HG03025 (cell line): ENCODE data around the gene EFEMP2.
"Not testable (repeated sequence)": the region's sequence is repeated elsewhere in the genome, so short reads cannot be mapped to it uniquely, and the experiment has no call there.

Source experiments
- ATAC-seq: cut with Tn5 transposase; IDR thresholded peaks from one replicate; pipeline ENCODE4 v1.9.1; 2021; ENCODE audit warnings: mild to moderate bottlenecking, moderate library complexity; ENCODE audit not compliant: unreplicated experiment, low FRiP score

Gene EFEMP2

DNA sequence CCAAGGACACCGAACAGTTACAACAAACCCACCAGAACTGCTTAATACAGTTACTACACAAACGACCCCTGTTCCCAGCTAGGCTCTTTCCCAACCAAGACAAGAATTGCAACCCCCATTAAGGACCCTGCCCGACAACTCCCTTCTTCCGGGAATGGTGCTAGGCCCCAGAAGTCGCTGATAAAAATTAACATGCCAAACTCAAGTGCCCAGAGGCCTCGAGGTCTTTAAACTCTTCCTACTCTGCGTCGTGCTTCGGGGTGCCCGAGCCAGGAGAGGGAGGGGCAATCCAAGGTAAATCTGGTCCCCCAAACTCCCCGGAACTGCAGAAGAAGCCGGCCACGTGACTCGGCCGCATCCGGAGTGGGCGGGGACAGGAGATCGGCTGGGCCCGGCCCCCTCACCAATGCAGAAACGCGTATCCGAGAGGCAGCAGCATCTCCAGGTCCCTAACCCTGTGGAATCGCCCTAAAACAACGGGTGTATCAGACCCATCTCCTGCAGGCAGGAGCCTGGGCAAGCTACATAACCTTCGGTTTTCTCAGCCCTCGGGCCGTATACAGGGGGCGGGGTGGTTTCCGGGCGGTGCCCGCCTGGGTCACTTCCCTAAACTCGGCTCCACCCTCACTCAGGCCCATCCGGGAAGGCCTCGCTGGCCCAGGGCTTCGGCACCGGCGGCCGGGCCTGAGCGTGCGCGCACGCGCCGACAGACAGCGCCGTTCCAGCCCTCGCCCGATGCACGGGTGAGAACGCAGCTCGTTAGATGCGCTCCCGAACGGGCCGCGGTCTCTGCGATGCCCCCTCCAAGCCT is 15.7 kb downstream of the EFEMP2 start:
- ATAC-seq, result peak; percentile 30

DNA sequence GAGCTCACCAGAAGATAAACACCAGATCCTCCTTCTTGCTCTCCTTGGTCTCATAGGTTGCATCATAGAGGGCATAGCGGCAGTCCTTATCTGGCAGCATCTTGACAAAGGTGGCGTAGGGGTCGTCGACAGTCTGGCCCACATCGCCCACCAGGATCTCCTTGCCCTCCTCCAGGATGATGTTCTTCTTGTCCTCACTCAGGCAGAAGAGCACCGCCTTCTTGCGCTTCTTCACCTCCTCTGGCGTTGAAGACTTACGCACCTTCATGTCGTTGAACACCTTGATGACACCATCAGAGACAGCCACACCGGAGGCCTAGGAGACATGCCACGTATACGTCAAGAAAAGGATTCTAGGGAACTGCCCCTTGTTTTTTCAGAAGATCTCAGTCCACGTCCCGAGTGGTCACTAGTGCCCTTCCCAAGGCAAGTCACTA is 16.7 kb downstream of the EFEMP2 start:
- ATAC-seq, result no peak

DNA sequence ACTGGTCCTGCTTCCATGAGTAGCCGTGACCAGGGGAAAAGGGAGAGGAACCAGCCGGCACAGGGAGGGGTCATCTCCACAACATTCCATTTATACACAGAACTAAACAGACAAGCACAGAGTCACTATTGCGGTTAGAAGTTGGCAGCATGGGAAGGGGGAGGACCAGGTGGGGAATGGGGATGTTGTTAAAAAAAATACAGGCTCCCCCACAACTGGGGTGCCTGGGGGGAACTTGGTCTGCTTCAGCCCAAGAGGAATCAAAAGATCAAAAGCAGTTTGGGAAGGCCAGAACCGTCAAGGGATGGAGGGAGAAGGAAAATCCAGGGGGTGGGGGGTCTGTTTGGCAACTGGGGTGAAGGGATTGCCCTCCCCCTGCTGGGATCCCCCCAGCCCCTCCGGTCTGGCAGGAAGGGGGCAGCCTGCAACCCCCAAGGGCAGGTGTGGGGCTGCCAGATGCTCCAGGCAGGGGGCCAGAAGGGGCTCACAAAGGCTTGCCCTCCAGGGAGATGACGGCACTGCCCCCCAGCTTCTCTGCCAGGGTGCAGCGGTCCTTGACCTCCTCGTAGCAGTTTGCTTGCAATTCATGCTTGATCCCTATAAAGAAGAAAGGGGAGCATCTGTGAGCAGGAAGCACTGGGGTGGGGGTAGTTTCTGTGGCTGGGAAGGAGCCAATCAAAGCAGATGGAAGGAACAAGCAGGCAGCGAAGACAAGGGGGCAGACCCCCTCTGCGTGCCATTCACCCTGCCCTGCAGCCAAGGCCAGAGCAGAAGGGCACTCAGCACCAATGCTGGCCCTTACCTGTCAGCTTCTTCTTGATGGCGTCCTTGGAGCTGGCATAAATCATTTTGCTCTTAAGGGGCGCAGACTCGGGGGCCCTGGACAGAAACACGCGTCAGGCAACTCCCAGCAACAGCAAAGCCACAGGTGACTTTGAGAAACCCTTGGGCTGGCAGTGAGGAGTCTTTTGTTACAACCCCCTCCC is 17.5 kb downstream of the EFEMP2 start:
- ATAC-seq, result no peak

DNA sequence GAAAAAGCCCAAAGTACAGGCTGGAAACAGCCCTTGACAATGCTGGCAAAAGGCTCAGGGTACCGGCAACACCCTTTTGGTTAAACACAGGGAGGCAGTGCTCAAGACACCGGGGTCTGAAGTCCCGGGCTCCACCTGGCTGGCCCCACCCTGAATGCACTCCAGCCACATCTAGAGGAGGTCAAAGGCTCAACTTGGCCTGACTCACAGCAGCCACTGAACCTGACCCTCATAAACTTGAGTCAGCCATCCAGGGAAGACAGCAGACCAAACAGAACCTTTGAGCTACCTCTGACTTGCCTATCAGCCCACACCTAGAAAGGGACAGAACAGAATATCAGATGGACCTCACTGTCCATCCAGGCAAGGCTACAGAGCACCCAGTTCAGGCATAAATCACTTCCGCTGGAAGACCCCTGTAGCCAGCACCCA is 18.4 kb downstream of the EFEMP2 start:
- no peak for ATAC-seq

DNA sequence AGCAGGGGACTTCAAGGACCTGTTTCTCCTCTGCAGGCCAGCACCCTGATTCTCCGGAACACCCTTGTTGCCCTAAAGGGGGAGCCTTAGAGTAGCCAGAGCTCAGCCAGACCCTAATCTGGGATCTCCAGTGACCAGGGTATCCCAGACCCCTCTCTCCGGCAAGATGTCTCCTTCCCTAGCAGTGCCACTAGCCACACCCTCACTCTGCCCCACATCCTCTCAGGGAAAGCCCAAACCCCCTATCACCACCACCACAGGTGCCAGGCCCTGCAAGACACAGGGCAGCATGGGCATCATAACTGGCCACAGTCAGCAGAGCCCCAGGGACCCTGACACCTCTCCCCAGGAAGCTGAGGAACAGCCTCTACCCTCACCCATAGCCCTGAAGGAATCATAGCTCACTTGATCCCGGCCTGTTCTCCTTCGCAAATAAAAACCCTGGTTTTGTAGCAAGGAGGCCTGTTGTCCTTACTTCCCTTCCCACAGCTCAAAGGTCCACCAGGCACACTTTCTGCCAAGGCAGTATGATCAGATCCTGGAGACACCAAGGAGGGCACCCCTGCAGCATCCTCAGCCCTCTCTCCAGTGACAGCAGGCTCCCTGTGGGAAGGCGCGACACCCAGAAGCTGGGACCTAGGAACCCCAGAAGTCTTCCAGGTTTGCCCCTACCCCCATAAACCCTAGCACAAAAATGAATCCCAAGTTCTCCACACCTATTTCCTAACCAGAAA is 19.2 kb downstream of the EFEMP2 start:
- no peak for ATAC-seq

DNA sequence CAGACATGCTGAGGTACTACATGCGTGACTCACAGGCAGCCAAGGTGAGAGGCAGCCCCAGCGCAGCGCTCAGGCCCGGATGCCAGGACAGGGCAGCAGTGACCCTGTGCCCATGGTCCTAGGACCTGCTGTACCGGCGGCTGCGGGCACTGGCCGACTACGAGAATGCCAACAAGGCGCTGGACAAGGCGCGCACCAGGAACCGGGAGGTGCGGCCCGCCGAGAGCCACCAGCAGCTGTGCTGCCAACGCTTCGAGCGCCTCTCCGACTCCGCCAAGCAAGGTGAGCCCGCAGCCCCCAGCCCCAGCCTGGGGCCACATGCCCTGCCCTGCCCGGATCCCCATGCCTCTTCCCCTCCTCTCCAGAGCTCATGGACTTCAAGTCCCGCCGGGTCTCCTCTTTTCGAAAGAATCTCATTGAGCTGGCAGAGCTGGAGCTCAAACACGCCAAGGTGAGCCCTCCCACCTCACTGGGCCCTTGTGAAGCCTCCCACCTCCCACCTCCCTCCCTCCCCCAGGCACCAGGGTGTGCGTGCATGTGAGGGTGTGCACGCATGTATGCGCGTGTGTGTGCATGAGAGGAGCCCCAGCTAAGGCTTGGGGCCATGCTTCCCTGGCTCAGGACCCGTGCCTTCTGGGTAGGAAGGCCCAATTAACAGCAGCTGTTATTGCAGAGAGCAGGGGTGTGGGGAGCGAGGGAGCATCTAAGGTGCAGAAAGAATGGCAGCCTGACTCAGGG is 19.9 kb downstream of the EFEMP2 start:
- no peak for ATAC-seq

DNA sequence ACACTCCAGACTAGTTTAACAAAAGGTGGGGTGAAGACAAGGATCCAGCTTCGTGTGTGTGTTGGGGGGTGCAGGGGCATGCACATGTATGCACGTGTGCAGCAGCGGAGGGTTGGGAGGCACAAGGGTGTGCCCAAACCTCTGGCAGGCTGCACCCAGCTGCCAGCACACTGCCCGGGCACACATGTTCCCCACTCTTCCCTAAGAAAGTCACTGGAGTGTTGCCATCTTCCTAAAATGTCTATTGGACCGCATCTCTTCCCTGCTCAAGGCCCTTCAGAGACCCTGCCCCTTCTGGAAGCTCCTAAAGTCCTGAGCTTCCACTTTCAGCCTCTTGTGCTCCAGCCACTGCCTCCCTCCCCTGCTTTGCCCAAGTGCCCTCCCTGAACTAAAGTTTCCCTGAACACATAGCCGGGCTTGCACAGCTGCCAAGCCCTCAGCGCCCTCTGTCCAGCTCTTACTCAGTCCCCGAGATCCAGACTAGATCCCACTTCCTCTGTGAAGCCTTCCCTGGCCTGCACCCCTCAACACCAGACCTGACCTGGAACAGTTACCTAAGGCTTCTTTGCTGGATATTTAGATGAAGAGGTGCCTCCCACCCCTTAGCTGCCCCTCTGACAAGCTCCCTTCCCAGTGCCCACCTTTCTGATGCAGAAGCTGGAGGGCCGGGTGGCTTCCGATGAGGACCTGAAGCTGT is 20.6 kb downstream of the EFEMP2 start:
- no peak for ATAC-seq

DNA sequence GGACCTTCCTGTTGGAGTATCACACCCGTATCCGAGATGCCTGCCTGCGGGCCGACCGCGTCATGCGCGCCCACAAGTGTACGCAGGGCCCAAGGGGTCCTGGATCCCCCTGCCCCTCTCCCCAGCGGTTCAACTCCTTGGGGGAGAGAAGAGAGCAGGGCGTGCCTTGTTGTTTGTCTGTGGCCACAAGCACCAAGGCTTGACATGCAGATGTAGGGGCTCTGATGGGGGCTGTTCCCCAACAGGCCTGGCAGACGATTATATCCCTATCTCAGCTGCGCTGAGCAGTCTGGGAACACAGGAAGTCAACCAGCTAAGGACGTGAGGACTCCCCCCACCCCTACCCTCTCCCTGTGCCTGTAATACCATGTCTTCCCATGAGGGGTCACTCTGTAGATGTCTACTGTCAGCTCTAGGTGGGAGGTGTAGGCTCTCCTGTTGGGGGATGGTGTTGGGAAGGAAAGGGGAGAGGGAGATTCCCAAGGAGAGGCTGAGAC is 21.5 kb downstream of the EFEMP2 start:
- ATAC-seq, result no peak

DNA sequence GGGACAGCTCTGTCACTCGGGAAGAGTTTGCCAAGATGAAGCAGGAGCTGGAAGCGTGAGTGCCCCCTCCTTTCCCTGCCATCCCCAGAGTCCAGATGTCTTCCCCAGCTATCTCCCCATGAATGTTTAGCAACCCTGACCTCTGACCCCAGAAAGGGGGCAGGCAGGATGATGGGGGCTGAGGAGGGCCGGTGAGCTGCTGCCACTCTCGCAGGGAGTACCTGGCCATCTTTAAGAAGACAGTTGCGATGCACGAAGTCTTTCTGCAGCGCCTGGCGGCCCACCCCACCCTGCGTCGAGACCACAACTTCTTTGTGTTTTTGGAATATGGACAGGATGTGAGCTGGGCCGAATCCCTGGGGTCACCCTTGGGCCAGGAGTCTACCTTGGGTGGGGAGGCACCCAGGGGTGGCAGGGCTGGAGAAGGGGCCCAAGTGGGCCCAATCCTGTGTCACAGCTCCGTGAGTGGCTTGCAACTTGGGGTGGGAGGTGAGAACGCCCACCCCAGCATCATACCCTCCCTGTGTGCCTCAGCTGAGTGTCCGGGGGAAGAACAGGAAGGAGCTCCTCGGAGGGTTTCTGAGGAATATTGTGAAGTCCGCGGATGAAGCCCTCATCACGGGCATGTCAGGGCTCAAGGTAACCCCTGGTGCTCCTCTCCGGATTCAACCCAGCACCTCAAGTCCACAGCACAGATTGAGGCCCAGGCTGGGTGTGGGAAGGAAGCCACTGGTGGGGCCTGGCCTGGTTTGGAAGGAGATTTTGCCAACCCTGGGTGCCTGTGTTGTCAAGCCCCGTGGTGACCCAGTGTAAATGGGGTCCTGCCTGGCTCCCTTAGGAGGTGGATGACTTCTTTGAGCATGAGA is 22.1 kb downstream of the EFEMP2 start:
- ATAC-seq, result no peak

DNA sequence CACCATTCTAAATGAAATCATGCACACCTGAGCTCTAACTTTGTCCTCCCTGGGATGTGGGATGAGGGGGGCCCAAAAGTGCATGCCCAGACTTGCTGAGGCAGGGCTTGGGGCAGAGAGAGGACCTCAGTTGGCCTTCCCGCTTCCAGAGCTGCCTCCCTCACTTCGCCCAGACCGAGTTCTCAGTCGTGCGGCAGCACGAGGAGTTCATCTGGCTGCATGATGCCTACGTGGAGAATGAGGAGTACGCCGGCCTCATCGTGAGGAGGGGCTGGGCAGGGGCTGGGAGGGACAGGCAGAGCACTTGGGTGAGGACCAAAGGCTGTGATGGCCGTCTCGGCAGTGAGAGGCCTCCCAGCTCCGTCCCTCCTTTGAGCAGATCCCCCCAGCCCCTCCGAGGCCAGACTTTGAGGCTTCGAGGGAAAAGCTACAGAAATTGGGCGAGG is 22.8 kb downstream of the EFEMP2 start:
- ATAC-seq, result no peak

DNA sequence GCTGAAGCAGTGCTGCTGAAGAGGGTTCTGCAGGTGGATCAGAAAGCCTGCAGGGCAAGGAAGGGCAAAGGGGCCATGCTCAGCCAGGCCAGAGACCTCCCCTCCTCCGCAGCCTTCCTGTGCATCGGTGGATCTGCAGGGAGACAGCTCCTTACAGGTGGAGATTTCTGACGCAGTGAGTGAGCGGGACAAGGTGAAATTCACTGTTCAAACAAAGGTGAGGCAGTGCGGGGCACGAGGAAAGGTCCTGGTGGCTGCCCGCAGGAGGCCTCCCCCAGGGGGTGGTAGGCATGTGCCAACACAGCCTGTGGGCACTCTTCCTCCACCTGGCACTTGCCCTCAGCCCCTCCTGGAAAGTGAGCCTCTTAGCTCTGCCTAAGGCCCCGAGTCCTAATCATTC is 23.2 kb downstream of the EFEMP2 start:
- ATAC-seq, result no peak

DNA sequence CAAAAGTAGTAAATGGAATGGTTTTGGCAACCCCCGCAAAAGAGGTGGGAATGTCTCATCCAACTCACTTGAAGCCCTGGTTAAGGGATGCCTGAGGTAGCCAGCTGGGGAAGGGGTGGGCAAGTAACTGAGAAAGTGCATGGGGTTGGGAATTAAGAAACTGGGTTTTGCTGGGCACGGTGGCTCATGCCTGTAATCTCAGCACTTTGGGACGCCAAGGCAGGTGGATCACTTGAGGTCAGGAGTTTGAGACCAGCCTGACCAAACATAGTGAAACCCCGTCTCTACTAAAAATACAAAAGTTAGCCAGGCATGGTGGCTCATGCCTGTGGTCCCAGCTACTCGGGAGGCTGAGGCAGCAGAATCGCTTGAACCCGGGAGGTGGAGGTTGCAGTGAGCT is 23.9 kb downstream of the EFEMP2 start:
- ATAC-seq, result not testable (repeated sequence)

DNA sequence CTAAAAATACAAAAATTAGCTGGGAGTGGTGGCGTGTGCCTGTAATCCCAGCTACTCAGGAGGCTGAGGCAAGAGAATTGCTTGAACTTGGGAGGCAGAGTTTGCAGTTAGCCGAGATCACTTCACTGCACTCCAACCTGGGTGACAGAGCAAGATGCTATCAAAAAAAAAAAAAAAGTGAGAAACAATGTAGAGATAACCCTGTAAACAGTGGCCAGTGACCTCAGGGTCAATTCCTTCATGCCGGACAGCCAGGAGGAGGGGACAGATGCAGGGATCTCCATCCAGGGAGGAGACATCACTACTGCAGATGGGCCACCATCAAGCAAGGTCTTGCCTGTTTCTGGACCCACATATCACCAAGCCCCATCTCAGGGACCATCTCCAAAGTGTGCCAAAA is 24.9 kb downstream of the EFEMP2 start:
- ATAC-seq, result no peak

DNA sequence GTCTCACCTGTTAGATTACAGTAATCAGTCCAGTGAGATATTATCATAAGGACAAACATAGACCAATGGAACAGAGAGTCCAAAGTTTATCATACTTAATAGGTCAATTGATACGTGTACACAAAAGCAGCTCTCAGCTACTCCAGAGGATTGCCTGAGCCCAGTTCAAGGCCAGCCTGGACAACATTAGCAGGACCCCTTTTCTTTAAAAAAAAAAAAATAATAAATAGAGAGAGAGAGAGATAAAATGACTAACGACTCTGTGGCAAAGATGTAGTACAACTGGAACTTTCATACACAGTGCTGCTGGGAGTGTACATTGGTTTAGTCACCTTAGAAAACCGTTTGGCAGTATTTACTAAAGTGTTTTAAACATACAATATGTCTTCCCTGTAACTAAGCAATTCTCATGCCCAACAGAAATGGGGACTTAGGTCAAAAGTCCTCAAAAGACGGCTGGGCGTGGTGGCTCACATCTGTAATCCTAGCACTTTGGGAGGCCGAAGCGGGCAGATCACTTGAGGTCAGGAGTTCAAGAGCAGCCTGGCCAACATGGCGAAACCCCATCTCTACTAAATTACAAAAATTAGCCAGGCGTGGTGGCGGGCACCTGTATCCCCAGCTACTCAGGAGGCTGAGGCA is 28.2 kb downstream of the EFEMP2 start:
- ATAC-seq, result no peak

DNA sequence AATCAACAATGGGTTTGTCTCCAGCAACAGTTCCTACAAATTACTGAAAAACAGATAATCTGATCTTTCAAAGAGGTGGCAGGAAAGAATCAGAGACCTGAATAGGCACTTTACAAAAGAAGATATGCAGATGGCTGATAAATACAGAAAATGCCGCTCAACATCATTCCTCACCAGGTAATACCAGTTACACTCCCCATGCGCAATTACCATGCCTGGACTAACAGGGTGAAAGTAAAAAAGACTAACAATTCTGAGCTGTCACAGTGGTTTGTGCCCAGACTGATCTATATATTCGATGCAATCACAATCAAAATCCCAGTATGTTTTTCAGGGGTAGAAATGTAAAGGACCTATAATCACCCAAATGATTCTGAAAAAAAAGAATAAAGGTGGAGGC is 28.8 kb downstream of the EFEMP2 start:
- ATAC-seq, result no peak

DNA sequence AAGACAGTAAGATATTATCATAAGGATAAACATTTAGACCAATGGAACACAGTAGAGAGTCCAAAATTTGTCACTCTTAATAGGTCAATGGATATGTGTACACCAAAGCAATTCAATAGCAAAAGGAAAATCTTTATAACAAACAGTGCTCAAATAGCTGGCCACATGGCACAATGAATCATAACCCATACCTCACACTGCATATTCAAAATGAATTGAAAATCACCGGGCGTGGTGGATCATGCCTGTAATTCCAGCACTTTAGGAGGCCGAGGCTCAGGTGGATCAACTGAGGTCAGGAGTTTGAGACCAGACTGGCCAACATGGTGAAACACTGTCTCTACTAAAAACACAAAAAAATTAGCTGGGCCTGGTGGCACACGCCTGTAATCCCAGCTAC is 30.5 kb downstream of the EFEMP2 start:
- no peak for ATAC-seq

DNA sequence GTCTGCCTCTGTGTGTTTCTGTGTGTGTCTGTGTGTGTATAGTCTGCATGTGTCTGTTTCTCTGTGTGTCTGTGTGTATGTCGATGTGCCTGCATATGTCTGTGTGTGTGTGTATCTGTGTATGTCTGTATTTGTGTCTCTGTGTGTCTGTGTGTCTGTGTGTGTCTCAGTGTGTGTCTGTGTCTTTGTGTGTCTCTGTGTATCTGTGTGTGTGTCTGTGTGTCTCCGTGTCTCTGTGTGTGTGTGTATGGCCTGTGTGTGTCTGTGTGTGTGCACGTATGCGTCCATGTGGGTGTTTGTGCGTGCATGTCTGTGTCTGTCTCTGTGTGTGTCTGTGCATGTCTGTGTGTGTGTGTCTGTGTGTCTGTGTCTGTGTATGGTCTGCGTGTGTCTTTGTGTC is 38.4 kb downstream of the EFEMP2 start:
- ATAC-seq, result no peak
